HG03159 (cell line): Measurements from ENCODE around the gene GAL3ST1.
"Not testable (repeated sequence)": the region's sequence is repeated elsewhere in the genome, so short reads cannot be mapped to it uniquely, and the experiment has no call there.

Experiments used
- ATAC-seq: cut with Tn5 transposase; IDR thresholded peaks from one replicate; pipeline ENCODE4 v1.9.1; 2021; ENCODE audit warnings: mild to moderate bottlenecking, moderate library complexity; ENCODE audit not compliant: unreplicated experiment

Gene GAL3ST1

DNA sequence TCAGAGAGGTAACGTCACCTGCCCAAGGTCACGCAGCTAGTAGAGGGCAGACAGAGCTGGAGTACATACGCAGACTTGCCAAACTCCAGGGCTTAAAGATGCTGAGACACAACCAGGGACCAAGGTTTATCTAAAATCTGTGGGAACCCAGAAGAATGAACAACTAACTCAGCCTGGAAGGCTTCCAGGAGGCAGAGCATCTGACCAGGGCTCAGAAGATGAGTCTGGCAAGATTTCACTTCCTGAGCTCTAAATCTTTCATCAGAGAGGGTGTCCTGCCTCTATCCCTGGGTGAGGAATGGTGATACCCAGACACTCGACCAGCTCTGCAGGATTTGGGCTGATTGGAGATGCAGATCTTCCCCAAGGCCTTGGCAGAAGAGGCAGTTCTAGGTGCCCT, 9.1 kb downstream of the GAL3ST1 start:
- no peak for ATAC-seq

DNA sequence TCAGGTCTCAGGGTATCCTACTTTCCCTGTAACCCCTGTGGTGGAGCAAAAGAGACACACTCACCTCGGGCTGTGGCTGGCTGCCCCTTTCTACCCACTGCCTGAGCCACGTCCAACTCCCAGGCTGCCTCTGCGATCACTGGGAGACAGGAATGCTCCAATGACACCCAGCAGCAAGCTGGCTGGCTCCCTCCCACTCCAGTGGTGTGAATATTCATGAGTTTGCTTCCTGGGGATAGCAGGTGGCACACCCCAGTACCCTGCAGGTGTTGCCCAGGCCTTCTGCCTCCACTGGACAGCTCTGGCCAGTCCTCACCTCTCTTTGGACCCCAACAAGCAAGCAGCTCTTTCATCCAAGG, 9.7 kb downstream of the GAL3ST1 start:
- ATAC-seq = no peak

DNA sequence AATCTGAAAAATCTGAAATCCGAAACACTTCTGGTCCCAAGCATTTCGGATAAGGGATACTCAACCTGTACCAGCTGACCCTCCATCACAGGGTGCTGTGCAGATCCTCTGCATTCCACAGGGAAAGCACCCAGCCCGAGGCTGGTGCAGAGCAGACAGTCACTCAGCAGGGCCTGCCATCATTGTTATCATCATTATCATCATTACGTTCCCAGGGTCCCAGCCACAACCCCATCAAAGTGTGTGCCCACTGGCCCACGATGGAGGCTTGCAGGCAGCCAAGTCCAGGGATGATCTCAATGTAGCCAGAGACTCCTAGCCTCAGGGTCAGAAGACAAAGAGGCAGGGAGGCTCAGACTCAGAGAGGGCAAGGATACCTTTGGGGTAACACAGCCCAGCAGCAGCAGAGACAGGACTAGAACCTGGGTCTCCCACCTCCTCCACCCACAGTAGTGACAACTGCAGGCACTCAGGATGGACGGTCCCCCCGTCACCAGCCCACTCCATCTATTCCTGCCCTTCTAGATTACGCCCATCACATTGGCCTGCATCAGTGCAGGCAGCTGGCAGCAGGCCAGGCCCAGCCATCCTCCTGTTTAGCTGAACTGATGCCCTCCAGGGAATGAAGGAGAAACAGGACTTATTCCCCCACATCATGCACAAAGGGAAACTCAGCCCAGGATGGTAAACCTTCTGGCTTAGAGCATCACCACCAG, 10.3 kb downstream of the GAL3ST1 start:
- no peak for ATAC-seq

DNA sequence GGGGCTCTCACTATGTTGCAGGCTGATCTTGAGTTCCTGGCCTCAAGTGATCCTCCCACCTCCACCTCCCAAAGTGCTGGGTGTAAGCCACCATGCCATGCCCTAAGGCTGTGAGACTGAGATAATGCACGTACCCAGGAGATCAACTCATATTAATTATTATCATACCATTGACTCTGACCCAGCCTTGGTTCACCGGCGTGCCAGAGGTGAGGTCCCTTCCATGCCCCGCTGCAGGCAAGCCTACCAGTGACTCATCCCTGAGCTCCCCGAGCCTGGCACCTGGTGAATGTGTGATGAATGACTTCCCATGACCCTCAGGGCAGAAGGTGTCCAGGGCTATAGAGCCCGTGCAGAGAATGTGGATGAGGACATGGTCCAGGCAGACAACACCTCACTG, 12.1 kb downstream of the GAL3ST1 start:
- no peak for ATAC-seq

DNA sequence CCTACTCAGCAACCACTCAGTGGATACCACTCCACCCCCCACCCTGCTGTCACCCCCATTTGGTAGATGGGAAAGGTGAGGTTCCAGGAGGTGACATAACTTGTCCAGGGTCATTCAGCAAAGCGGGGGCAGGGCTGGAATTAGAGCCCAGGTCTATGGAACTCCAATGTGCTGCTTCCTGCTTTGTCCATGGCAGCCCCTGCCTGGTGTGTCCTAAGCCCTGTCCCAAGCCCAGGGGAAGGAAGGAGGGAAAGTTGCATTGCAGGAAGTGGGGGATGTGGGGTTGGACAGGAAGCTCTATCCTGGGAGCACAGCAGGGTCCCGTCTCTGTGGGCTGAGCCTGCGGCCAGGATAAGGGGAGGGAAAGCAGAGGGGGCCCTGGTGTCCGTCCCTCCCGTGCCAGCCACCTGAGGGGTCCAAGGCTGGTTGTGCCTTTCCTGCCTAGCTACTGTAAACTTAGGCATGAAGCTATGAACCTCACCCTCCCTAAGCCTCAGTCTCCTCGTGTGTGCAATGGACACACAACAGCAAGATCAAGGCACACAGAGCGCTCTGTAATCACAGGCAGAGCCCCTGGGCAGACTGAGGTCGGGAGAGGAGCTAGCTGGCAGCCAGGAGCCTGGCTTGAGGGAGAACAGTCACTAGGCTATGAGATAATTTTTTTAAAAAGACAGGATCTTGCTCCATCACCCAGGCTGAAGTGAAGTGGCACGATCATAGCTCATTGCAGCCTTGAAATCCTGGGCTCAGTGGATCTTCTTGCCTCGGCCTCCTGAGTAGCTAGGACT, 12.9 kb downstream of the GAL3ST1 start:
- no peak for ATAC-seq

DNA sequence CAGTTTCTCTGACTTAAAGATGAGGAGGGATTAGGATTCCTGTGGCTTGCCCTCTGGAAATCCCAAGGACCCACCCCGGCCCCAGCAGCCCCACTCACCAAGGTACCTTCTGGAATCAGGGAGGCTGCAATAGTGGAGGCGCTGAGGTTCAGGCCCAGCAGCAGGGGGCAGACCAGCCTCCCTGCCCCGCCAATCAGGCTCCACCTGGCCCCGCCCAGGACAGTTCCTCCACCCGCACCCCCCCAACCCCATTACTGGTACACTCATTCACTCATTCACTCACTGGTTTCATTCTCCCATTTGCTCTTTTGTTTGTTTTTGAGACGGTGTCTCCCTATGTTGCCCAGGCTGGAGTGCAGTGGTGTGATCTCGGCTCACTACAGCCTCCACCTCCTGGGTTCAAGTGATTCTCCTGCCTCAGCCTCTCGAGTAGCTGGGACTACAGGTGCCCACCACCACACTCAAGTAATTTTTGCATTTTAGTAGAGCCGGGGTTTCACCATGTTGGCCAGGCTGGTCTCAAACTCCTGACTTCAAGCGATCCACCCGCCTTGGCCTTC, 13.7 kb downstream of the GAL3ST1 start:
- not testable (repeated sequence) for ATAC-seq

DNA sequence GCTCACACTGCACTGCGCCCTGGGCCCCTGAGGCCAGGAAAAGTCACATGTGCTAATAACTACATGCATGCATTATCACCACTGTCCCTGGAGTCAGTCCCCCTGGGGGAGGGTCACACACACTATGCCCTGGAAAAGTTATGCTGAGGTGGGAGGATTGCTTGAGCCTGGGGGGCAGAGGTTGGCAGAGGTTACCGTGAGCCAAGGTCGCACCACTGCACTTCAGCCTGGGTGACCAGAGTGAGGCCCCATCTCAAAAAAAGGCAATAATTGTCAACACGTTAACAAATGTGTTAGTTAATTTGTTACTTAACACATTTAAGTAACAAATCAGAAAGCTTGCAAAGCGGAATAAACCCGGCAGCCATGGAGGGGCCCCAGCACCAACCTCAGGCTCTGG, 14.6 kb downstream of the GAL3ST1 start:
- ATAC-seq = no peak

DNA sequence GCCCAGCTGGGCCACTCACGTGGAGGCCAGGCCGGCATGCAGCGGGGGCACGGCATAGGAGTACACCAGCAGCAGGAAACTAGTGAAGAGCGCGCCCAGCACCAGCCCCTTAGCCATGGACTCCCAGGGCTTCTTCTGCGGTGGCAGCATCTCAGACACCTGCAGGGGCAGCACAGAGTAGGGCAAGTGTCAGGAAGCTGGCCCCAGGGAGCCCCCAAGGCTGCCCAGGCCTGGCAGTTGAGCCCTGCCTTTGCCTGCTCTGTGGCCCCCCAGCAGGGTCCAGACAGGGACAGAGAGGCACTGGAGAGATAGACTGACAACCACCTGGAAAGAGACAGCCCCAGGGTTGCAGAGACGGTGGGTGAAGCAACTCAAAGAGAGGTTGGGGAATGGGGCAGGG, 17.2 kb downstream of the GAL3ST1 start:
- no peak for ATAC-seq

DNA sequence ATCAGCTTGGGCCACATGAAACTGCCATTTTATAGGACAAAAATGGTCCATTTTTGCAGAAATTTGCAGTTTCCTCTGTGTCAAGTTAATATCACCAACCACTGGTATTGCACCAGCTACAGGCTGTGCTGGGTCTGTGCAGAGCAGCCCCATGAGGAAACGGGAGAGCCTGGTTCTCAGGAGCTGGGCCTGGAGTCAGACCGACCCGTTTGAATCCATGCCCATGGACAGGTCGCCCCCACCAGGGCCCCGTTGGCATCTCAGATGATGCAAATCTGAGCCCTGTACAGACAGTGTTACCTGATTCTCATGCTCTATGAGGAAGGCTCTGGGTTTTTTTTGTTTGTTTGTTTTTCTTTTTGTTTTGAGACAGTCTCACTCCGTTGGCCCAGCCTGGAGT, 18.1 kb downstream of the GAL3ST1 start:
- ATAC-seq = no peak

DNA sequence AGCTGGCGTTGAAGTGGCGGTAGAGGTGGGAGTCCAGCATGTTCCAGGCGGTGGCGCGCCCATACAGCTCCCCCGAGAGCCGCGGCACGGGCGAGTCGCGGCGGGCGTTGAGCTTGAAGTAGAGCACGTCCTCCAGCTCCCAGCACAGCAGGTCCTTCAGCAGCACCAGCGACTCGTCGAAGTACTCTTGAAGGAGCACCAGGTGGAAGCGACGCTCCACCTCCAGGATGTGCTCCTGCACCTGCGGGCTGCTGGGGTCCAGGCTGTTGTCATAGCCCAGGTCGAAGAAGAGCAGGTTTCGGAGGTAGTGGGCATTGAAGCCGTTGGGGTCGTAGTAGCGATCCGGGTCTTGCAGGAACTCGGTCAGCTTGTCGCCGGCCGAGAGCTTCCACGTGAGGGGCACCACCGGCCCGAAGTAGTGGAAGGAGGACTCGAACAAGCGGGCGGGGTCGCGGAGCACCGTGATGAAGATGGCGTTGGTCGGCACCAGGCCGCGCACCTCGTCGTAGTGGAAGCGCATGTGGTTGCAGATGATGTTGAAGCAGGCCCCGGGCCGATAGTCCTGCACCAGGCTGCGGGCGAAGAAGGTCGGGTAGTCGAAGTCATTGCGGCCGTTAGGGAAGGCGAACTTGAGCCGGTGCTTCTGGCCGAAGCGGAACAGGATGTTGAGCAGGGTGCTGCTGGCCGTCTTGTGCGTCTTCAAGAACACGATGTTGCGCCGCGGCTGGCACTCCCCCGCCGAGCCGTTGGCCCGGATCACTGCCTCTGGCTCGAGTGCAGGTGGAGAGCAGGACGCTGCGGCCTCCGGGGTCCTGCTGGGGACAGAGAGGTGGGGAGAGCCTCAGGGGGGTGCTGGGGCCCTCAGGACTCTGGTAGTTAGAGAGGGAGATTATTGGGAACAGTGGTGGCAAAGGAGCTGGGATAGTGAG, 18.9 kb downstream of the GAL3ST1 start:
- no peak for ATAC-seq

DNA sequence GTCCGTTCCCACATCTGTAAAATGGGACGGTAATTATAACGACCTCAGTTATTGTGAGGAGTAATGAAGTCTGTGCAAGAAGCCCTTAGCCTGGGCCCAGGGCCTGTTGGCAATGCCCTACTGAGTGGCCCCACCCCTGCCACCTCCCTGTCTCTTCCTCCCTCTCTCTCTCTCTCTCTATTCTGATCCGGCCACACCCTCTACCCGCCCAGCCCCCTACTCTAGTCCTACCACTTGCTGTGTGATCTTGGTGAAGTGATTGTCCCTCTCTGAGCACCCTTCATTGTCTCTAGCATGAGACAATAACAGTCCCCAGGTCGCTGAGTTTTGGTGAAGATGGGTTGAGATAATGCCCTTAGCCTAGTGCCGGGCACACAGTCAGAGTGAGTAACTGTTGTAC, 20.5 kb downstream of the GAL3ST1 start:
- ATAC-seq = no peak

DNA sequence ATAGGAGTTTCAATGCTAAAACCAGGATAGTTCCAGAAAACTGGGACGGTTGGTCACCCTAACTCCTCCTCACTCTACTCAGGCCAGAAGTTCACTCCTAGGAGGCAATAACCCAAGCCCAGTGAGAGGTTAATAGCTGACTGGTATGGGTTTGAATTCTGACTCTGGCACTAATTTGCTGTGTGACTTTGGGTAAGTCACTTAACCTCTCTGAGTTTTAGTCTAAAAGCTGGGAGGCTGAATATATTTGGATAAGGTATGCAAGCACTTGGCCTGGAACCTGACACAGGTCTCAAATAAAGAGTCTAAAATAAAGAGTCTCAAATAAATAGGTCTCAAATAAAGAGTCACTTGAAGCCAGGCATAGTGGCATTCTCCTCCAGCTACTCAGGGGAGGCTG, 21.7 kb downstream of the GAL3ST1 start:
- no peak for ATAC-seq

DNA sequence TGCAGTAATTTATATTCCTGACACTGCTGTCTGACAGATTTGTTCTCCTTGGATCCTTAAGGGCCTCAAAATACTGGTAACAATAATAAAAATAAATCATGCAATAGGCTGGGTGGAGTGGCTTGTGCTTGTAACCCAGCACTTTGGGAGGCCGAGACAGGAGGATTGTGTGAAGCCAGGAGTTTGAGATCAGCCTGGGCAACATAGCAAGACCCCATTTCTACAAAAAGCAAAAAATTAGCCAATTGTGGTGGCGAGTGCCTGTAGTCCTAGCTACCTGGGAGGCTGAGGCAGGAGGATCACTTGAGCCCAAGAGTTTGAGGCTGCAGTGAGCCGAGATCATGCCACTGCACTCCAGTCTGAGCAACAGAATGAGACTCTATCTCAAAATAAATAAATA, 22.7 kb downstream of the GAL3ST1 start:
- ATAC-seq = not testable (repeated sequence)

DNA sequence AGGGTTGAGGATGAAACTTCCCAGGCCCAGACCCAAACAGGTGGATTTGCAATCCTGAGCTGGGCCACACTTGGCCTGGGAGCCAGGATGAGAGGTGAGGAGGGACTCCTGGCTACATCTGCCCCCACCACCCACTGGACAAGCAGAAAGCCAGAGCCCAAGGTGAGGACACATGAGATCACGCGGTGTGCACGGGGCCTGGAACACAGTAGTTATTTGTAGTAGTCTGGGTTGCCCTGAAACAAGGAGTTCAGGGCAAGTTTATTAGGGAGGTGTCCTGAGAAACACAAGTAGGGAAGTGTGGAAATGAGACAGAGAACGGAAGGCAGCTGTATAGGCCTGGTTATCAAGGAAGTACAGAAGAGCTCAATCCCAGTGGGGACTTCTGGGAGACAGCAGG, 27.3 kb downstream of the GAL3ST1 start:
- no peak for ATAC-seq

DNA sequence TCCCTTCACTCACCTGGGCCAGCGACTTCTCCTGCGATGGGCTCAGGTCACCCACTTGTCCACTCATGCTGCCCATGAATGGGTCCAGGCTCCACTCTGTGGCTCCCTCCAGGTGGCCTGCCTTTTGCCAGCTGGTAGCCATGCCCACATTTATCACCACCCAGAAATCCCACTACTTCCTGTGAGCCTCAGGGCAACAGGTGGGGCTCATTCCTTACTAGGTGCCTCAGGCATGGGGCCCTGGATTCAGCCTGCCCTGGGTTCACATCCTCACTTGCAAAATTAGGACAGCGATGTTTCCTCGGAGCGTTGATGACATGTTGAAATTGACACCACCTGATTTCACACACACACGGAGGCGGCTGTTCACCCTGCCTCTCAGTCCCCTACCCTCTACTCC, 27.8 kb downstream of the GAL3ST1 start, which contains the start of gene SEC14L6:
SEC14L6 (minus strand) TSS at position 126 of the 400 bp plus-strand sequence; CDS start at position 67, 59 bp downstream.
- no peak for ATAC-seq

DNA sequence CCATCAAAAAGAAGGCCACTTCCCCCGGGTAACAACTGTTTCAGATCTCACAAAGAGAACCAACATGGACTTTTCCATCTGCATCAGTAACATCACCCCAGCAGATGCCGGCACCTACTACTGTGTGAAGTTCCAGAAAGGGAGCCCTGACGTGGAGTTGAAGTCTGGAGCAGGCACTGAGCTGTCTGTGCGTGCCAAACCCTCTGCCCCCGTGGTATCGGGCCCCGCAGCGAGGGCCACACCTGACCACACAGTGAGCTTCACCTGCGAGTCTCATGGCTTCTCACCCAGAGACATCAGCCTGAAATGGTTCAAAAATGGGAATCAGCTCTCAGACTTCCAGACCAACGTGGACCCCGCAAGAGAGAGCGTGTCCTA, 31.7 kb downstream of the GAL3ST1 start:
- ATAC-seq = no peak

DNA sequence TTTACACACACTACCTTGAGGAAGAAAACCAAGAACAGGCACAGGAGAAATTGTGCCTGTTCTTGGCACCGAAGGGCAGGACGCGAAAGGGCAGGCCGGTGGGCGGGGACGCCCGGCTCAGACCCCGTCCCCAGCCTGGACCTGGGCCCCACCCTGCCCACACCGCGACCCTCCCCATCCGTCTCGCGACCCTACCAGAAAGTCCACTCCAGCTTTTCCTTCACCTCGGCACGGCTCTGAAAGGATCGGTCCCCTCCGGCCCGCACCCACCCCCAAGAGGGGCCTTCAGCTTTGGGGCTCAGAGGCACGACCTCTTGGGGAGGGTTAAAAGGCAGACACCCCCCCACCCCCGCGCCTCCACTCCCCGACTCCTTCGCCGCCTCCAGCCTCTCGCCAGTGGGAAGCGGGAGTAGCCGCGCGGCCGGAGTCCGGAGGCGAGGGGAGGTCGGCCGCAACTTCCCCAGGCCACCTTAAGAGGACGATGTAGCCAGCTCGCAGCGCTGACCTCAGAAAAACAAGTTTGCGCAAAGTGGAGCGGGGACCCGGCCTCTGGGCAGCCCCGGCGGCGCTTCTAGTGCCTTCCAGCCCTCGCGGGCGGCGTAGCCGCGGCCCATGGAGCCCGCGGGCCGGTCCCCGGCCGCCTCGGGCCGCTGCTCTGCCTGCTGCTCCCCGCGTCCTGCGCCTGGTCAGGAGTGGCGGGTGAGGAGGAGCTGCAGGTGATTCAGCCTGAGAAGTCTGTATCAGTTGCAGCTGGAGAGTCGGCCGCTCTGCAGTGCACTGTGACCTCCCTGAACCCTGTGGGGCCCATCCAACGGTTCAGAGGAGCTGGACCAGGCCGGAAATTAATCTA, 32.3 kb downstream of the GAL3ST1 start:
- no peak for ATAC-seq

DNA sequence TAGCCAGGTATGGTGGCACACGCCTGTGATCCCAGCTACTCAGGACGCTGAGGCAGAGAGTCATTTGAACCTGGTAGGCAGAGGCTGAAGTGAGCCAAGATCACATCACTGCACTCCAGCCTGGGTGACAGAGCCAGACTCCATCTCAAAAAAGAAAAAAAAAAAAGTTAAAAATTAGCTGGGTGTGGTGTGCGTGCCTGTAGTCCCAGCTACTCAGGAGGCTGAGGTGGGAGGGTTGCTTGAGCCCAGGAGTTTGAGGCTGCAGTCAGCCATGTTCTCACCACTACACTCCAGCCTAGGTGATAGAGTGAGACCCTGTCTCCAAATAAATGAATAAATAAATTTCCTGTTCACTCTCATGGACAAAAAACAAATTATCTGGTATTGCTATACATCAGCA, 33.0 kb downstream of the GAL3ST1 start:
- not testable (repeated sequence) for ATAC-seq

DNA sequence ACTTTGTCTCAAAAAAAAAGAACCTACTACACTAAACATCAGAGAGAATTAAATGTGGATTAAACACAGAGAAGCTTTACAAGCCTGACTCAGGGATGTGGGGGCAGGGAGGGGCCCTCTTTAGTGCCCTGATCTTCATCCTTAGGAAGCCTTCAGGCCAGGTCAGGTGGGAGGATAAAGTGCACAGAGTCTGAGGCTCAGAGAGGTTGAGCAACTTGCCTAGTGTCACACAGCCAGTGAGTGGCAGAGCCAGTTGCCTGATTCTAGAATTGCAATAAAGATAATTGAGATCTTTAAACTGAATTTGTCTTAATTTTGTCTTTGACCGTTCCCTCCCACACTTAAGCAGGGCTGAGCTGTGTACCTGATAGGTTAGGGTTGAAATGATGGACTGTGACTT, 35.1 kb downstream of the GAL3ST1 start:
- ATAC-seq = no peak

DNA sequence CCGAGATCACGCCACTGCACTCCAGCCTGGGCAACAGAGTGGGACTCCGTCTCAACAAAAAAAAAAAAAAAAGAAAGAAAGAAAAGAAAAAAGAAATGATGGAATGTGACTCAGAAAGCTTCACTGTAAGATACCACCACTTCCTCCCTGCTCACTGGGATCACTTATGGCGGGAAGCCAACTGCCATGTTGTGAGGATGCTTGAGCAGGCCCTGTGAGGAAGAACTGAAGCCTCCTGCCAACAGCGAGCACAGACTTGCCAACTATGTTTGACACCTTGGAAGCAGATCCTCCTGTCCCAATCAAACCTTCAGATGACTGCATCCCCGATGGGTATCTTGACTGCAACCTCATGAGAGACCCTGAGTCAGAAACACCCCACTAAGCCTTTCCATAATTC, 36.2 kb downstream of the GAL3ST1 start:
- ATAC-seq = no peak
